GM12891 (cell line): ENCODE measurements around the gene KCNMB2.
A peak's percentile ranks its signal among the peaks of the same experiment; 100 is the strongest.

Experiments
- PAX5 ChIP-seq: IDR thresholded peaks from 2 replicates; pipeline ENCODE4 v1.6.1; 2011; ENCODE audit warnings: low read length, moderate library complexity, mild to moderate bottlenecking; ENCODE audit not compliant: insufficient read depth, severe bottlenecking
- POLR2A ChIP-seq: IDR thresholded peaks from 2 replicates; pipeline ENCODE4 v1.6.1; 2011; ENCODE audit warnings: low read depth, low read length, control low read depth
- POLR2AphosphoS5 ChIP-seq: IDR thresholded peaks from 2 replicates; pipeline ENCODE4 v1.6.1; 2011; ENCODE audit warnings: low read depth, low read length, control low read depth
- SPI1 ChIP-seq: IDR thresholded peaks from 2 replicates; pipeline ENCODE4 v1.6.1; 2011; ENCODE audit warnings: low read depth, low read length, control low read depth
- TAF1 ChIP-seq: IDR thresholded peaks from 2 replicates; pipeline ENCODE4 v1.6.1; 2011; ENCODE audit warnings: low read depth, low read length, control low read depth

DNA sequence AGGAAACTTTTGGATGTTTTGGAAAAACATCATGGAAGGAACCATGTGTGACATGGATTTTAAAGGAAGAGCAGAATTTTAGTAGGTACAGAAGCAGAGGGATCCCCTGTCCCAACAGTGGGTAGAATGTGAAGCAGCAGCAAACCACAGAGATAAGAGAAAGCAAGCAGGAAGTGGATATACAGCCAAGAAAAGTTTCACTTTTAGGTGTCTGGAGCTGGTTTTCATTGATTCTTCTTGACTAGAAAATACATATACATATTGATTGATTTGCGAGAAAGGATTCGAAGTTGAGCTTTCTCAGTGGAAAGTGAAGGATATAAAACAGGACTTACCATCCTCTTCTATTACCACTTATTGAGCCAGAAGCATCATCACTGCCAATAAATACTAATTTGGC is 133.5 kb downstream of the KCNMB2 start:
- TF ChIP-seq POLR2A (no peak), POLR2AphosphoS5 (no peak), TAF1 (no peak), PAX5 (no peak), SPI1 (peak; percentile 40; the same call in 1 of the 2 replicates)
